MV-4-11 (cell line): Measurements from ENCODE around the gene PRDM10.
"Not testable (repeated sequence)": the region's sequence is repeated elsewhere in the genome, so short reads cannot be mapped to it uniquely, and the experiment has no call there.

ENCODE experiments used
- DNase-seq: peaks from one replicate; lab custom pipeline; 2025; lab: John Stamatoyannopoulos, UW

Gene PRDM10

GRCh38 chr11:130015846-130016245 lies 13.2 kb upstream of the PRDM10 start:
- not testable (repeated sequence) for DNase-seq

- no peak for DNase-seq
Measured at GRCh38 chr11:130008326-130008725, 5.7 kb upstream of the PRDM10 start.

- no peak for DNase-seq
Measured at GRCh38 chr11:130006929-130007328, 4.3 kb upstream of the PRDM10 start.

- no peak for DNase-seq
Measured at GRCh38 chr11:130003717-130004001, 1.0 kb upstream of the PRDM10 start.

GRCh38 chr11:130002846-130003716 lies 446 bp upstream of the PRDM10 start:
- peak; percentile 98 for DNase-seq

GRCh38 chr11:130001461-130002351 lies 929 bp downstream of the PRDM10 start:
- peak; percentile 11 for DNase-seq

- DNase-seq = peak; percentile 6
Measured at GRCh38 chr11:130000552-130001176, 2.0 kb downstream of the PRDM10 start.

GRCh38 chr11:129999407-129999806 lies 3.2 kb downstream of the PRDM10 start:
- DNase-seq = no peak

GRCh38 chr11:129998905-129999304 lies 3.7 kb downstream of the PRDM10 start:
- DNase-seq = no peak

GRCh38 chr11:129998107-129998506 lies 4.5 kb downstream of the PRDM10 start:
- DNase-seq = no peak

GRCh38 chr11:129997513-129997912 lies 5.1 kb downstream of the PRDM10 start:
- no peak for DNase-seq

GRCh38 chr11:129996113-129996870 lies 6.3 kb downstream of the PRDM10 start:
- DNase-seq = no peak

- DNase-seq = no peak
Measured at GRCh38 chr11:129995163-129995562, 7.5 kb downstream of the PRDM10 start.

GRCh38 chr11:129992161-129992944 lies 10.3 kb downstream of the PRDM10 start:
- DNase-seq = peak; percentile 35

GRCh38 chr11:129989149-129989813 lies 13.4 kb downstream of the PRDM10 start:
- no peak for DNase-seq

GRCh38 chr11:129987950-129988349 lies 14.7 kb downstream of the PRDM10 start:
- no peak for DNase-seq

- DNase-seq = no peak
Measured at GRCh38 chr11:129985823-129986222, 16.8 kb downstream of the PRDM10 start.

- DNase-seq = no peak
Measured at GRCh38 chr11:129980086-129980485, 22.5 kb downstream of the PRDM10 start.

GRCh38 chr11:129979046-129979605 lies 23.5 kb downstream of the PRDM10 start:
- no peak for DNase-seq

- no peak for DNase-seq
Measured at GRCh38 chr11:129978447-129978846, 24.2 kb downstream of the PRDM10 start.
